GM21737 (cell line): ENCODE data around the gene TRABD2B.

Experiments used
- ATAC-seq: cut with Tn5 transposase; IDR thresholded peaks from one replicate; pipeline ENCODE4 v1.9.1; 2021; ENCODE audit warnings: mild to moderate bottlenecking, moderate library complexity; ENCODE audit not compliant: unreplicated experiment

TRABD2B gene

DNA sequence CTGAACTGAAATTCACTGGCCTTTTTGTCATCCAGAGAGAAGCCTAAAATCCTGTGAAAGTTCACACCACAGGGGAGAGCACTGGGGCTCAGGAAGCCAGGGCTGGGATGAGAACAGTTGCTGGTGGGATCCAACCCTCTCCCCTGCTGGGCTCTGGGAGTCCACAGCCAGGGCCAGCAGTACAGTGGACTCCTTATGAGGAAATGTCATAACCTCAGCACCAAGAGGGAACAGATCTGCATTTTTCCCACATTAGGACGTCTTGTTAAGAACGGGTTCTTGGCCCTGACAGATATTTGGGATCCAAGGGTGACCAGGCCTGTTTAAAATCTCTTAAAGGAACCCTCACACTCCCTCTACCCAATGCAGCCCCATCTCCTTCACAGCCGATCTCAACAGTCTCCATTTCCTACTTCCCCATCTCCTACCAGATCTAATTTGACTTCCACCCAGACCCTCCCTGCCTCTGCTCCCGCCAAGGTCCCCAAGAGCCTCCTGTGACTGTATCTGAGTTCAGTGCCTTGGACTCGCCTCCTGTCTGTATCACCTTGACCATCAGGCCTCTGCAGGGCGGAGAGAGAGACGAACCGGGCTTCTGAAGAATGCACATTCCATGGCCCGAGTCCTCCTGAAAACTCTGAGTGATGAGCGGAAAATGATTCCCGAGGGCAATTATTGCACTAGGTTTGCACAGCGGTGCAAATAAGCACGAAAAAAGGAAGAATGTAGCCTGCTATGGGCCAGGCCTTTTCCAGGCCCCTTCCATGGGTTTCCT lies 159.9 kb downstream of the TRABD2B start:
- ATAC-seq = no peak

DNA sequence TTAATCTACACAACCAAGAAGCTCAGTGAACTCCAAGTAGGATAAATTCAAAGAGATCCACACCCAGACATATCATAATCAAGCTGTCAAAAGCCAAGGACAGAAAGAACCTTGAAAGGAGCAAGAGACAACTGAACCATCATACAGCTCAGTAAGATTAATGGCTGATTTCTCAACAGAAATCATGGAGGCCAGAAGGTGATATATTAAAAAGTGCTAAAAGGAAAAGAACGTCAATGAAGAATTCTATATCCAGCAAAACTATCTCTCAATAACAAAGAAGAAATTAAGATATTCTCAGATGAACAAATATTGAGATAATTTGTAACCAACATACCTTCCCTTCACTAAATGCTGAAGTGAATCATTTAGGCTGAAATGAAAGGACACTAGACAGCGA lies 161.8 kb downstream of the TRABD2B start:
- no peak for ATAC-seq

DNA sequence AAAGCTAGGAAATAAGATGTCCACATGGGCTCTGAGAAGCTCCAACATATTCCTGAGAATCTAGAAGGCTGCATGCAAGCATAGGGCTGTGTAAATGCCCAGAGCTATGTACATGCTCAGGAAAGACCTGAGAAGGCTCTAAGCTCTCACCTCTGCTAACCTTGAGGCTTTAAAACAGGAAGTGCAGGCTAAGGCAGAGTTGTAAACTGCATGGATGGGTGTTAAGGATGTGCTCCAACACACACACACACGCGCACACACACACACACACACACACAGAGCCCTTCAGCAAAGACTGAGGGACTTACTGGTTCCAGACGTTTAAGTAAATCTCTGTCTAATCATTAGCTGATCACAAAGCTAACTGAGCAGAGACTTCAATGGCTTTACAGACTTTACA lies 162.9 kb downstream of the TRABD2B start:
- ATAC-seq = no peak

DNA sequence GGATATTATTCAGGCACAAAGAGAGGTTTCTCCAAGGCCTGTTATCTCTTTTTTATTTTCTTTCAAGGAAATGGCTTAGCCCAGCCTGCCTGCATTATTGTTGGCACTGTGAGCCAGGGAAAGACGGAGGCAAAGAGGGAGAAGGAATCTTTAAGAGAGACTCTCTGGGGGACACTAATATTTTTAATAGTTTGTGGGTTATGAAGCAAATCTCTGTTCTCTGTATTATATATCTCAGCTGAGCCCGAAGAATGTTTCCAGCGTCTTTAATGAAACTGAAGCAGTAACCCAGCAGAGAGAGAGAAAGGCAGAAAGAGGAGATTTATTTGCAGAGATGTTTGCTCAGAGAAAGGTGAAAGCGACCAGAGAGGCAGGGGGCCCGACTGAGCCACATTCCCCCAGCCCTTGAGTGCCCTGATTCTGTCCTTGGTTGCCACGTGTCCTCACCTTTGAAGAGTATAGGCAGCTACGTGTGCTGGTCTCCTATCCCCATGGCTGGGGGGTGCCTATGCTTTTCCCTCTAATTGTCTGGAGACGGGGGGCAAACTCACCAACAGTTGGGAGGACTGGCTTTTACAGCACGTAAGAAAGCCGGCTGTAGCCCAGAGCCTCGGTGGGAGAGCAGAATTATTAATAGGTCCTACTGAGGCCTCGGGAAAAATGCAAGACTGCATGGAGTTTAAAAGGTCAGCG lies 166.4 kb downstream of the TRABD2B start:
- ATAC-seq = no peak

DNA sequence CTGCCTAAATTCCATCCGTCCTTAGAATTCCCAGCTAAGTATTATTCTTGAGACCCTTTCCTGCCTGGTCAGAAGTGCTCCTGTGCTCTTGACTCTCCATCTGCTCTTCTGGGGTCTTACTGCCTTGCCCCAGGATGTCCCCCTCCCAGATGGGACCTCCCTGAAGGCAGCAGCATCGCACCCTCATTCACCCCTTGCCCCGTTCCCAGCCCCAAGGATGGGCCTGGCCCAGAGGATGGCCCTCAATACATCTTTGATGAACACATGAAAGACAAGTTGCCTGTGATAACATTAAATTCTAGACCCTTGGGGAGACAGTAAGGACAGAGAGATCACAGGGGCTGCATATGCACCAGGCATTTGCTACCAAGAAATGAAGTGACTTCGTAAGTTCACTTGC lies 167.2 kb downstream of the TRABD2B start:
- ATAC-seq = no peak

DNA sequence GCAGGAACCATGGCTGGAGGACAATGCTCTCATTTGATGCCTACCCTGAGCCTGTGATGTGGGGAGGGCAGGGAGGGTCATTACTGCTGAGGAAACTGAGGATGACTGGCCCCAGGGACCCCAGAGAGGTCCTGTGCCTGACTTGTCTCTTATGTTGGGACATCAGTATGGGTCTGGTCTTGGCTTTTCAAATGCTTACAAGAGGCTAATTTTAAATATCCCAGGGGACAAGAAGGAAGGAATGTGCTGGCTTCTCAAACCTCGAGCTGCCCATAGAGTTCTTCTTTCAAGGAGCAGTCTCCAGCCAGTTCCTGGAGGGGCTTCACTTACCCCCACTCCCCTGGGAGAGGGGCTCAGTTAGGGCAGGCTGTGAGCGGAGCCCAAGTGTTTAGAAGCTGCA lies 168.2 kb downstream of the TRABD2B start:
- ATAC-seq = no peak

DNA sequence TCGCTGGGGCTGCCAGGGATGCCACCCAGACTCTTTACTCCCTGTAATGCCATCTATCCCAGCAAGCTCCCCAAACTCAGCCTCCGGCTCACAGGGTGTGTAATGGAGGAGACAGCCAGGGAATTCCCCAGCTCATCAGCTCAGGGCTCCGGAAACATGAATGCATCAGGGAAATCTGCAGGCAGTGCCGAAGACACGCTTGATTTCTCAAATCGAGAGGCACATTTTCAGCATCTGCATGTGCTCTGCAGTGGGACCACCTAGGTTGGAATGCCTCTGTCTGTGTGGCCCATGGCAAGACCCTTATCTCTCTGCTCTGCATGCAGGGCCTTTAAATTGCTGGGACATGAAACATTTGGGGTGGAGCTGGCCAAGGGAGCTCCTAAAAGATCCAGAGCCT lies 170.1 kb downstream of the TRABD2B start:
- ATAC-seq = no peak

DNA sequence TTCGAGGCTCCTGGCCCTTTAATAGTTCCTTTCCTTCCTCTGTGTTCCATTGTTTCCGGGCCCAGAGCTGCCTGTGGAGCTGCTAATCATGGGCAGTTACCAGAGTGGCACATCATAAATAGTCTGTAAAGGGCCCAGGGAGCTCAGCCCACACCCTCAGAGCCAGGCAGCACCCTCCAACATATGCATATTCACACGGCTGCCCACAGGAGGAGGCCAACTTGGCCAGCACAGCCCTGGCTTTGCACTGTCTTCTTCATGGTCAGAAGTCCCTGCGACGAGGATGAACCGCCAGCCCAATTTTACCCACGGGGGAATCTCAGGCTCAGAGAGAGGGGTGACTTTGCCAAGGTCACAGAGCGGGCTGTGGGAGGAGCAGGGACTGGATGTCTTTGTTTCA lies 172.5 kb downstream of the TRABD2B start:
- ATAC-seq = no peak

DNA sequence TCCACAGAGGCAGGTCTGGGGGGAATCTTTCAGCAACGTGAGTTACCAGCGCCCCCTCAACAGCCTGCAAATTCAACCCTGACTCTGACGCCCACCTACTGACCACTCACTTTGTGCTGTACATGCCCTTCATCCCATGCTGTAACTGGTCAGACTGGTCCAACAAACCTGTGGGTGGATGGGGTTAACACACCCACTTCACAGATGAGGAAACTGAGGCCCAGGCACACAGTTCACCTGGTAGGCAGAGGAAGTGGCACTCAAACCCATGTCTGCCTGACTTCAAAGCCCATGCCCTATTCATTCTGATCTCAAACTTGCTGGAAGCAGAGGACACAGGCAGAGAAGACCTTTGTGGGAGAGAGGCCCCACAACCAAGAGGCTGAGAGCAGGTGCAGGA lies 172.9 kb downstream of the TRABD2B start:
- ATAC-seq = no peak

DNA sequence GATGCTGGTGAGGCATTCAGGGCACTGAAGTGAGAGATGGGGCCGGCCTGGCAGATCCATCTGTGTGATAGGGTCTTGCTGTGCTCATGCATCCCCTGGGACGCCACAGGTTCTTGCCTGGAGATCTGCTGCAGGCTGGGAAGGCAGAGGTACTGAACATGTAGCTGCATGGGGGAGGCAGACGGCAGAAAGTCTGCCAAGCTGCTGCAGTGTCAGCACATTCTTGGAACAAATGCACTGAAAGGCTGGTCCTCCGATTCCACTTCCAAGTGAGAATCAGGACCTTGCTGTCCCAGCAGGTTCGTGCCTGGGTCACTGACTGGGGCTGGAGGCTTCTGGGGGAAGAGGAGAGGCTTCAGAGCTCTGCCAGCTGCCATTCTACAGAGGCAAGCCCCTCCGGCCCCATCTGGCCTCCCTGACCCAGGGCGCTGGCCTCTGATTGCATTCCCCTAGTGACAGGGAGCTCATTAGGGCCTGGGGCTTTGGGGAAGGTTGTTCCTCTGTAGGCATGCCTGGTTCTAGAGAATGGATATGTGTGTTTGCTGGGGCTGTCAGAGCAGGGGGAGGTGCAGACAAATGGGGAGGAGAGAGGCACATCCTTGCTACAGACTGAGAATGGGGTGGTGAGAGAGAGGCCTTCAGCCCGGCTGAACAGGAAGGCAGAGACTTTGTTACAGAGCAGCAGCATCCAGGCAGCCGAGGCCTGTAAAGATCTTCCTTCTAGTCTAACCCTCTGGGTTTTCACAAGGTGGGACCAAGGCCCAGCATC lies 174.0 kb downstream of the TRABD2B start:
- no peak for ATAC-seq

DNA sequence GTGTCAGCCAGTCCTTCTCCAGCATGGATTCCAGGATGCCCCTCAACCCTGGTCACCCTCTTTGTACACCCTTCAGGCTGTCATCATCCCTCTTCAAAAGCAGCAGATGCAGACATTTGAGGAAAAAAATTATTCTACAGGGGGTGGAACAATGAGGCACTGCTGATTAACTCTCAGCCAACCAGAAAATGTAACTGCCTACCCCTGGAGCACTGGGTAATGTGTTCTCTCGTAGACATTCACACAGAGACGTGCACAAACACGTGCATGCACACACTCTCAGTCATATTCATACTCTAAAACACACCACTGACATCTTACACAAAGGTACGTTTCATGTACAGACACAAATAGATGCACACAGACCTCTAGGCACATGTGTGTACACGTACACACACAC lies 175.4 kb downstream of the TRABD2B start:
- ATAC-seq = no peak

DNA sequence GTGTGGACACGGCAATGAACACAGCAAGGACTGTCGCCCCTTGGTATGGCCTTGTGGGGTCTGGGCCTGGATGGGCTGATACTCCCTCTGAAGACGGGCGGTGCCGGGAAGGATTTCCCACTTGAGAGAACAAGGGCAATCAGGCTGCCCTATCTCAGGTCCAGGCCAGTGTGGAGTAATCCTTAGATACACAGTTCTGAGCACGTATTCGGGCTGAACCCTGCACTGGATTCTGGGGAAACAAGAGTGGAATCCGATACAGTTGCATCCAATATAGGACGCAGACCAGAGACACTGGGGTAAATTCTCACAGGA lies 177.7 kb downstream of the TRABD2B start:
- ATAC-seq = no peak

DNA sequence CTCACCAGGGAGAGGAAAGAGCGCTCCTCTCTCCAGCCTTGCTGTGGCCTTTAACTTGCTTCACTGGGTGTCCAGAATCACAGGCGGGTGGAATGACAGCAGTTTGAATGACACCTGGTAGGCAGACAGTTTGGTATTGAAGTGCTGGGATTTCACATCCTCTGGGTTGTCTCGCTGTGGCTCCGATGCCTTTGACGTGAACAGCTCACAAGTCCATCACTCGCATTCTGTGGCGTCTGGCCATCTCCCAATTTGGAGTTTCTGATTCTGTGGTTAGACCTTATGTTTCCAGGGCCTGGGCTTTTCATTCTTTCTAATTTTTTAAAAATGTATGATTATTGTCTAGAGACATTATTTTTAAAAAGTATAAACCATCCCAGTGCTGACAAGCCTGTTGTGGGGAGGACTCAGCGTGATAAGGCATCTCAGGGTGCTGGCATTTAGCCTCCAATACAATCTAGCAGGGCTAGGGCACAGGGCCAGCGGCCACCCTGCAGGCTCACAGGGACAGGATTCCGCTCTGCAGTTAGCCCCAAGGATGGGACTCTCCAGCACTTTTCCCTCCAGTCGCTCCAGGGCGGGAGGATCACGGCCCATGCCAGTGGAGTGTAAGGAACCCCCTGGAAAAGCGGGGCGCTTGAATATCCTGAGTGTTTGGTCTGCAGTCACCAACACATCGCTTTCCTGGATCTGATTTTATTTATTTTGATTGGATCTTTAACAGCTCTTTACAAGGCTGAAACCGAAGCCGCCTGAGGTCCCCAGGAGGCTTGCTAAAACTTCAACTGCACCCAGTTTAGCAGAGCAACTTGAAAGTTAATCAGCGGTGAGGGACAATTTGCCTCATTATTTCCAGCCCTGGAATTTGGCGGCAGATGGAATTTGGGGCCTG lies 178.3 kb downstream of the TRABD2B start:
- ATAC-seq = no peak

DNA sequence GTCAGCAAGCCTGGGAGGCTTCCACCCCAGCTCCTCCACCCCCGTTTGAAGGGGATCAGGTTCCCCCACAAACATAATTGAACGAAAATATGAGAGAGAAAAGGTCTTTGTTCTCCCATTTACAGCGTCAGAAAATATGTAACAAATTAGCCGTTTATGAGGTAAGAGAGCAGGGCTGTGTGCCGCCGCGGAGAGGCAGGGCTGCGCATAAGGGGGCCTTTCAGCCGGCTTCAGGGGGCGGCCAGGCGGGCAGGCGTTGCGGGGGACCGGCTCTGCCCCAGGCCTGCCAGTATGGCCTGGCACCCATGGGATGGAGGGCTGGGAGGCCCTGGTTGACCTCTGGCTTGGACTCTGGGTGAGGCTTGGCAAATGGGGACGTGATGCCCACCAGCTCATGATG lies 179.3 kb downstream of the TRABD2B start:
- ATAC-seq = no peak

DNA sequence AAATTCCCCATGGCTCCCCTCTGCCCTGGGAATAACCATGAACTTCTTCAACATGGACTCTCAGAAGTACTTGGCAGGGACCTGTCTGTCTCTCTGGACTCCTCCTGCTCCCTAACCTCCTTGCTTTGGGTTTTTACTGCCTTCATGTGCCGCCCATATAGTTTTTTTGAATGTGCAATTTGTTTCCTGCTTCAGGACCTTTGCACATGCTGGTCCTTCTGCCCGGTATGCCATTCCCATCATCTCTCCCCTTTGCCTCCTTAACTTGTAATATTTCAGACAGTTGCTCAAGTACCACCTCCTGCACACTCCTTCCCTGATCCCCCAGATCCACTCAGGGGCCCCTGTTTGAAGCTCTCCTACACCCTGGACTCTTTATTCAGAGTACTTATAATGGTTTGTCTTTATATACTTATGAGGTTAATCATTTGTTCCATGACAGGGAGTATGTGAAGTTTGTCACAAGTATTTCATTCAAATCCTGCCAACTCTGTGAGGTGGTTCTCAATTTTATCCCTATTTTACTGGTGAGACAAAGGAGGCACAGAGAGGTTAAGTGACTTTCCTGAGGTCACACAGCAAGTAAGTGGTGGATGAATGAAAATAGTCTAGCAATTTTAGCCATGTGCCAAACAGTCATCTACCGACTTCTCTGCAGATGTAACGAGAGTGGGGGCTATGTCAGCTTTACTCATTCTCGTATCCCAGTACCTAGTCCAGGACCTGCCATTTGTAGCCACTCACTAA lies 180.7 kb downstream of the TRABD2B start:
- ATAC-seq = no peak

DNA sequence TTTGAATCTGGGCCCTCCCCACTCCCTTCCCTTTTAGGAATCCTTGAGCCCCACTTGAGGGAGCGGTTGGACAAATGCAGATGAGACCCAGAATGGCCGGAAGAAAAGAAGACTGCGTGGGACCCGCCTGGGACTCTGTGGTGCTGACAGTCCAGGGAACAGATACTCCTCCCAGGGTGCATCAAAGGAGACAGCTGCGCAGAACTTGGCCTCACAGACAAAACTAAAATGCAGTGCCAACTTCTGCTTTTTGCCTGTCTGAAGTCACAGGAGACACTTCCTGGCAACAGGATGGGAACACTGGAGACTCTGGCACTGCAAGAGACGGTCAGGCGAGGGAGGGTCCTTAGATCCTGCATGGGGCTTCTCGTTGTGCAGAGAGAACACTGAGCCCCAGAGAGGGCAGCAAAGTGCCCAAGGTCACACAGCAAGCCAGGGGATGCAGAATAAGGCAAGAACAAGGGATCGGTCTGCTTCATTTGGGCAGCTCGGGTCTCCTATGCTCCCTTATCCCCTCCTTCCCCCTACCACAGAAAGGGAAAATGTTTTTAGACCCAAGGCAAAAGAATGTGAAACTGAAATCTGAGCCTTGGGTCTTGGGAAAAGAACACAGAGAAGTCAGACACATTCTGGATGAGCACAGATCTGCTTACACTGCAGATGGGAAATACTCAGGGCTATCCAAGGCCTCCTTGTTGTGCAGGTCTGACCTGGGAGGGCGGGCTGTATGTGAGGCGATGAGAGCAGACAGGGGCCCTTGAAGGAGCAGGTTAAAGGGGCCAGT lies 182.4 kb downstream of the TRABD2B start:
- ATAC-seq = no peak

DNA sequence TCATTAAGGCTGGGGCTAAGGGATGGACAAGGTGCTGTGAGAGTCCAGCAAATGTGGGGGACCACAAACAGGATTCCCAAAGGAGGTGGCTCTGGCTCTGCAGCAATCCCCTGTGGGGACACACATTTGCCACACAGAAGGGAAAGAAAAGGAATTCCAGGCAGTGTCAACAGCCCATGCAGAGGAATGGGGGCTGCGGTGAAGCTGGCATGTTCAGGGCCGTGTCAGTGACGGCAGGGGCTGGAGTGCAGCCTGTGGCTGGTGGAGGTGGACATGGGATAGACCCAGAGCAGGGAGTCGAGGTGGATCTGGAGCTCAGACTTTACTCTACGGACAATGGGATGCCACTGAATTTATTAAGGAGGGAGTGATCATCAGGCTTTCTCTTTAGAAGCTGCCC lies 183.2 kb downstream of the TRABD2B start:
- ATAC-seq = no peak

DNA sequence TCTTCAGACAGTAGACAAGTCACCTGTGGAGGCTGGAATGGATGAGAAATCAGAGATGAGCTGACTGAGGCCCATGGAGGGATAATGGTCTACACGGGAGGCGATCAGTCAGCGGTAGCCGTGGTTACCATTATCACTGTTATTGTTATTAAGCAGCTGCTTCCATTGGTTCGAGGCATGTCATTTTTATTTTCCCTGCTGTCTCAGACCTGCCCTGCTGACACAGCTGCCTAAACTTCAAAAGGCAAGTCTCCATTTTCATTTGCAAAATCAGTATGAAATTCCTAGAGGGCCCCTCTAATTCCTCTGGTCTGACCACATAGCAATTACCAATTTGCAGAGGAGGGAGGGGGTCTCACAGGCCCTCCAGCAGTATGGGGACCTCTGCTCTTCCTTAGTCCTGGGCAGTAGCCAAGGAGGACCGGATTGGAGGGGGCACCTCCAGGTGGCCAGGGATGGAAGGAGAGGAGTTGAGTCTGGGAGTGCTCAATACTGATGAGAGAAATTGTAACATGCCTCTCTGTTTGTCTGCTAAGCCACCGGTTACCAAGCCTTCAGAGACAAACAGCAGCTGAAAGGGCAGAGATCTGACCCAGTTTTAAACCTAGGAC lies 184.2 kb downstream of the TRABD2B start:
- no peak for ATAC-seq
